HG02642 (cell line): ENCODE measurements around the gene NOTCH1.

Source experiments
- ATAC-seq: cut with Tn5 transposase; IDR thresholded peaks from one replicate; pipeline ENCODE4 v1.9.1; 2021; ENCODE audit warnings: mild to moderate bottlenecking; ENCODE audit not compliant: unreplicated experiment, poor library complexity

NOTCH1 gene

DNA sequence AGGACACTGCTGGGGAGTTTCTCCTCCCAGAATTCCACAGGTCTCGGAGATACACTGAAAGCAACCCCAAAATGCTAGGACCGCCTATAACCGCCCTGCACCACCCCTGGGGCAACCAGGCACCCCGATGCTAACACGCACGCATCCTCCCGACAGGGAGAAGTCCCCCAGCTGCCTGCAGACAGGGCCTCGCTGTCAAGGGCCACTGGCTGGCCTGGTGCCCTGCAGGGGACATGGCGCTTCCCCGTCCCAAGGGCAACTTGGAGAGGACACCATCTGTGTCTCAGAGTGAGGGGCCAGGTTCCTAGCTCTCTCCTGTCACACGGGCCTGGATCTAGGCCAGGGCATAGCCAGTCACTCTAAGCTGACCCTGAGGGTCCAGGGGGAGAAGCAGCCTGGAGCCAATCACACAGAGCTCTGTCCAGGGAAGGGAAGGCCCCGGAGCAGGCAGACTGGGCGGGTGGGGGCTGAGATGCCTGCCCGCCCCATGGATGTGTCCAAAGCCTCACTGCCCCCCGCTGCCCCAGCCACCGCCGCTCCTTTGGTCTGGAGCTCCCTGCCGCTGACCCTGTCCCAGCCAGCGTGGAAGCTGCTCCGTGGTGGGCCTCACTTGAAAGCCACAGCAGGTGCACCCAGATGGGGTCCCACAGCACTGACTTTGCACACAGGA lies 9.7 kb downstream of the NOTCH1 start:
- no peak for ATAC-seq

DNA sequence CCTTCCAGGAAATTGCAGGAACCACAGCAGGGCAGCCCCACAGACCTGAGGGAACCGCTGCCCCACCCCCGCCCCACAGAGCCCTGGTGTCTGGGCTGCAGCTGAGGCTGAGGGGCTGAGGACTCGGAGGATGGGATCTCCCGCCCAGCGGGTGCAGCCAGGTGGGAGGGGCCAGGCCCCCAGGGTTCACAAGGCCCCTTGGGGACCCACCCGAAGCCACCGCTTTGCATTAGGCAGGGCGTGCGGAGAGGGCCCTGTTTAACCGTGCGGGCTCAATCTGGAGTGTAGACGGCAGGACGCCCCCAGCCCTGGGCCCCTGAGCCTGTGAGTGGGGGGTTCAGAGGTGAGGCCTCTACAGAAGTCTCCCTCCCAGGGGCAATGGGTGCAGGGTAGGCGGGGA lies 10.8 kb downstream of the NOTCH1 start:
- ATAC-seq = no peak

DNA sequence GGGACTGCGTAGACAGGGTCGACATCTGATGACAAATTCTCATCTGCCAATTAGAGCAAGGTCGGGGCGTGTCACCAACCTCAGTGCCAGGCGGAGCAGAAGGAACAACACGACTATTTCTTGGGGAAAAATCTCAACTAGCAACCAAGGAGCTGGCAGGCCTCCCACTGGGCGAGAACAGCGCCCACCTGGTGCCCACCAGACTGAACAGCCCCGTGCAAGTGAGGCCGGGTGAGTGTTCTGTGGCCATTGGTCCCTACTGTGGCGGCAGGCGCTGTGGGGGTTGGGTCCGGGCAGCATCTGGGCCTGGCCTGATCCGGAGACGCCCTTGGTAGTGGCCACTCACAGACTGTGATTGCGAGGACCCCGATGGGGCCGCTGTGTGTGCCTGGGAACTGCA lies 11.5 kb downstream of the NOTCH1 start:
- ATAC-seq = no peak

DNA sequence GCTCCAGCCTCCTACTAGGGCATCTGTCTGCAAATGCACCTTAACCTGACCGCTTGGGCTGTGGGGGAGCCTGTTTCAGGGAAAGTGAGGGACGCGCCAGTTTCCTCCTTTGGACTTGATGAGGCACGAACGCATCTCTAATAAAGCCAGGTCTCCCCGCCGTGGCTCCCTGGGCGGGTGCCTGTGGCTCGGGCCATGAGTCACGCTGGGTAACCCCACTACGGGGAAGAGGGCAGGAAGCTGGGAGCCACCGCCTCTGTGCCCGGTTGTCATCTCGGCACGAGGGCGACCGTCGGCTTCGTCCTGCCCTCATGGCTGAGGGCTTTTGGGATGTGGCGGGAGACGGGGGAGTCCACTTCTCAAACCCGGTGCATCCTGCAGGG lies 12.1 kb downstream of the NOTCH1 start:
- ATAC-seq = no peak

DNA sequence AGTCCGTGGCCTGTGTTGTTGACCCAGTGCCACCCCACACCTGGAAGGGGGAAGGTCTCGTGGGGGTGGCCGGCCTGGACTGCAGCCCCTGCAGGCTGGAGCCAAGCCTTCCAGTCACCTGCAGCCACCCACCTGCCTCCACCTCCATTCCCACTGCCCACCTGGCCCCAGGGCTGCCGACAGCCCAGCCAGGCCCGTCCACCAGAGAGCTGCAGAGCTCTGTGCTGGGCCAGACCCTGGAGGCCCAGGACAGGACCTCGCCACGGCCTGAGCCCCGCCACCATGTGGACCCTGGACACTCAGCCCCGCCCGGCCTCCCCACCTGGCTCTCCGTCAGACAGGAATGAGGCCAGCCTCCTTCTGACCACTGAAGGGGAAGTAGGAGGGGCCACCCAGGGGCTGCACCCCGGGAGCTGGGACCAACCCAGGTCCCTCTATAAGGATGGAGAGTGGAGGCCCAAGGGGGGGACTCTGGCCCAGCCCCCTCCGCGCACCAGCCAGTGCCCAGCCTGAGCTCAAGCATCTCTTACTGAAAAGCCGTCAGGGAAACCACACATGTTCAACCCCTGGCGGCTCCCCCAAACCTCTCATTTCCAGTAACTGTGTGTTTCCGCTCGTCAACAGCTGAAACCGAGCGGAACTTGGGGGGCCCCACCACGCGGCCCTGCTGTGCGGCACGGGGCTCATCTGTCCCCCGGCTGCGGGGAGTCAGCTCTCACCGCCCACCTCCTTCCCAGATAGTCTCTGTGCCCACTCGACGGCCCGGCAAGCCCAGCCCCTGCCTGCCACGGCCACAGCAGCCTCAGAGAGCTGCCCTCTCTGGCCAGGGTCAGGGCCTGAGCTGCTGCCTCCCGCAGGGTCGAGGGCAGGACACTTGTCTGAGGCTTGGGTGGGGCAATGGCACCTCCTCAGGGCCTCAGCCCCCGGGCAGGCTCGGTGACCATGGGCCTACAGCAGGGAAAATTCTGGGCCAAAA lies 12.8 kb downstream of the NOTCH1 start:
- no peak for ATAC-seq

DNA sequence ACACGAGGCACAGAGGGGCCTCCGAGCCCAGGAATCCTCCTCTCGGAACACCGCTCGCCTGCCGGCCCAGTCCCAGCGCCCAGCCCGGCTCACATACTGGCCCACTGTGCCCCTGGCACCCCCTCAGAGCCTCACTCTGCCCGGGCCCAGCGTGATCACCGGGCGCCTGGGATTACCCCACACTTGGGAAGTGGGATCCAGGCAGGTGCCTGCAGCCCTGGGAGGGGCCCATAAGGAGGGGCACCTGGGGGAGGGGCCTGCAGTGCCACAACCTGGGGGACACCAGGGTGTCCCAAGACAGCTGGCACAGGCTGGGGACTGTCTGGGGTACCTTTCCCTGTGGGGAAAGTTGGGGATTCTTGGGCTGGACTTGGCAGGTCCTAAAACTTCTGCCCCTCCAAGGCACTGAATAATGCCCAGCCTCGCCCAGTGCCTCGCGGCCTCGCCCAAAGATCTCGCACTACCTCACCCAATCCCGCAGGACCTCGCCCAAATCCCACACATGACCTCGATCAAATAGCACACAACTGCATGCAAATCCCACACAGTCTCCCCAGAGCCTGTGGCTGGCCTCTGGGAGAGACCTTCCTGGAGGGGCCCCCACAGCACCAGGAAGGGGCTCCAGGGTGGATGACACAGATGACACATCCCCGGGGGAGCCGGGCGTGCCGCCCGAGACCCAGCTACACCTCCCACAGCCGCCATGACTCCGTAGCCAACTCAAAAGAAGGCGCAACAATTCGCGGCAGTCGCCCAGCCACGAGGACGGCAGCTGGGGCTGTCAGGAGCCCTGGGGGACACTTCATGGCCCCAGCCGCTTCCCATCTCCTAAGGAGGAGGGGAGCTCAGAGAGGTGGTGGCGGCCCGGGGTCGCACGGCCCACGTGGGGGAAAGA lies 13.7 kb downstream of the NOTCH1 start:
- ATAC-seq = no peak

DNA sequence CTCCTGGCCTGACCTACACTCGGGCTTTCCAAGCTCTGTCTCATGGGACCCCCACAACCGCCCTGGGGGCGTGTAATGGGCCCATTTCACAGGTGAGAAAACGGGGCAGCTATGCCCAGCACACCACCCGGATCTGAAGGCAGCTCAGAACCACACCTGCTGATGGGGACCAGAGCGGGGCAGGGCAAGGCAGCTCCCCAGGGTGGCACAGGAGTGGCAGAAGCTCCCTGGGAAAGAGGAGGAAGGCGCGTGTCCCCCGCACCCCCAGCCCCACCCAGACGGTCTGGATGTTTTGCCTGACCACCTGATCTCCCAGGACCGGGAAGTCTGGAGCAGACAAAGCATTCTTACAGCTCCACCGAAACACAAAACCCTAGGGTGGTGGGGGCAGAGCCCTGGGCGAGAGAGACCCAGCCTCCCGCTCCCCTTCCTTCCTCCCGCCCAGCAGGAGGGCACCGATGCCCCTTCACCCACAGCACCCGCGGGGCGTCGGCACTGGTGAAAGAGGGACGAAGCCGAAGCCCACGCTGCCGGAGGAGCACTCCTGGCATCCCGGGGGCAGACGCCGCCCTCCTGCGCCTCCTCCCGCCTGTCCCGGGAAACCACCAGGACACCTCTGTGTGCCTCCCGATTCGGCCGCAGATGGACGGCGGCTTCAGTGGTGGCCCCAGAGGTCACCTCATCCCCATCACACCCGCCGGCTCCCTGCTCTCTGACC lies 14.5 kb downstream of the NOTCH1 start:
- no peak for ATAC-seq

DNA sequence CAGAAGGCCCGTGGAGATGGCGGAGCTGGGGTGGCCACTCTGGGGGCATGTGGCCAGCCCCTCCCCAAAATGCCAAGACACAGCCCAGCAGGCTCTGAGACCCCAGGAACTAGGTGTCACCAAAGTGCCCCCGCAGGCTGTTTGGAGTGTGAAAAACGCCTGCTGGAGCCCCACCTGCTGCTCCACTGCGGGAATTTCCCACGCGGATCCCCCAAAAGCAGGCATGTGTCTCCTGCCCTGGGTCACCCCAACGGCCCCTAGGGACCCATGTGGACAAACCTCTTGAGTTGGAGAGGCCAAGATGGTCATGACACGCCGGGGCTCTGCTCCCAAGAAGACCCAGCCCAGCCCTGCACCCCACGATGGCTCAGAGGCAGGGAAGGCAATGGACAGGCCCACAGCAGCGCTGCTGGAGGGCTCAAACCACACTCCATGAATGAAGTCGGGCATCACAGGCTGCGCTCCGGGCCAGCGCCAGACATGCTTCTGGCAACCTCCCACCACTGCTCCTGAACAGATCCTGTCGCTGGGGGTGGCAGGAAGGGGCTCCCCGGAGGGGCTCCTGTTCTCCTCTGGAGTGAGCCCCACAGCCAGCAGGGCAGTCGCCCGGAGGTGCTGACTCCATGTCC lies 15.3 kb downstream of the NOTCH1 start:
- no peak for ATAC-seq

DNA sequence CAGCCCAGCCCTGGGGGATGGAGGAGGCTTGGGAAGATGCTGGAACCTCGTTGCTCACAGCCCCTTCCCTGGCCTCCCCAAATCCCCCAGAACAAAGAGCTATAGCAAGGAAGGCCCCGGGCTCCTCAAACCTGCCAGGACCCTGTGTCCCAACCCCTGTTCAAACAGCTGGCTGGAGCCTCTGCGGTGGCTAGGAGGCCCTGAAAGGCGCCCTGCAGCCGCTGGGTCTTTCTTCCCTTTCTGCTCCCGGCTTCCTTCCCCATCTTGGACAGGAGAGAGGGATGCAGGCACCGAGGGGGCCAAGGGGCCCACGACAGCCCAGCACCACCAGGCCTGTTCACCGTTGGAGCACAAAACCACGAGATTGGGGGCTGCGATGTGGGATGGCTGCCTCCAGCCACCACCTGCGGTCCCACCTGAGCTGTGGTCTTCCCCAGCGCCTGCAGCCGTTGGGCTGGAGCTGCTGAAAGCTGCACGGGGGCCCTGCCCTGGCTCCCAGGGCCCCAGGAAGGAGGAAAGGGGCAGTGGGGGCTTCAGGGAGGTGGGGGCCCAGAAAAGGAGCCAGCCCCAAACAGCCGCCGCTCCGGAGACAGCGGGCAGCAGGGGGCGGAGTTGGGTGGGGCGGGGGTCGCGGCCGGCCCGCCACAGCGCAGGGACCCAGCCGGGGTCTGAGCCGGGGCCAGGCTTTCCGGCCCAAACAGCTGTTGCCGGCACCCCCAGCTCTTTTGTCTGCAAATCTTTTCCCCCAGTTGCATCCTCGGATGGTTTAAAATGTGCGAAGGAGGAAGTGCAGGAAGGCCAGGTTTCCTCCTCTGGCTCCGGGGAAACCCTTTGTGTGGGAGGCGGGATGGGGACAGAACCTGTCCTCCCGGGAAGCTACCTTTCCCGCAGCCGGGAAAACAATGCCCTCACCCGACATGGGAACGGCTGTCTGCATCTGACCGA lies 16.1 kb downstream of the NOTCH1 start:
- ATAC-seq = no peak

DNA sequence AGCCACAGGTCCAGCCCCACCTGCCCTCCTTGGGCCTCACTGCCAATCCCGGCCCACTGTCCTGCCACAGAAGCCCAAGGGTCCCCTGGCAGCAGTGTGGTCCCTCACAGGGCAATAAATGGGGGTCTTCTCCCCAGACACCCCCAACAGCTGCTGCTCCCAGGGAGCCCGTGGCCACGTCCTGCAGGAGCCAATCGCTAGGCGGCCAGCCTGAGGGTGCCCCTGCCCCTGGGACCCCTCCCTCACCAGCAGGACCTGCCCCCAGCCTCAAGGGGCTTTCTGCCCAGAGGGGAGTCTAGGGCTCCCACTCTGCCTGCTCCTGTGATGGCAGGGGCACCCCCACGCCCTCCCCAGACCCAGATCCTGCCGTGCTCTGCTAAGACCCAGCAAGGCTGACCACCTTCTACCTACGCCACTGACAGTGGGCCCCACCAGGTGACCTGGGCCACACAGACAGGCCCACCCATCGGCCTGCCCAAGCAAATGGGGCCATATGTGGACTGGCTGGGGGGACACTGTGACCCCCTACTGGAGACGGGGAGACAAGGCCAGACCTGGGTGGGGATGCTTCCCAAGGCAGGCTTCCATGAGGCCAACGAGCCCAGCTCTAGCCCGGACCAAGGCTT lies 17.0 kb downstream of the NOTCH1 start:
- ATAC-seq = no peak

DNA sequence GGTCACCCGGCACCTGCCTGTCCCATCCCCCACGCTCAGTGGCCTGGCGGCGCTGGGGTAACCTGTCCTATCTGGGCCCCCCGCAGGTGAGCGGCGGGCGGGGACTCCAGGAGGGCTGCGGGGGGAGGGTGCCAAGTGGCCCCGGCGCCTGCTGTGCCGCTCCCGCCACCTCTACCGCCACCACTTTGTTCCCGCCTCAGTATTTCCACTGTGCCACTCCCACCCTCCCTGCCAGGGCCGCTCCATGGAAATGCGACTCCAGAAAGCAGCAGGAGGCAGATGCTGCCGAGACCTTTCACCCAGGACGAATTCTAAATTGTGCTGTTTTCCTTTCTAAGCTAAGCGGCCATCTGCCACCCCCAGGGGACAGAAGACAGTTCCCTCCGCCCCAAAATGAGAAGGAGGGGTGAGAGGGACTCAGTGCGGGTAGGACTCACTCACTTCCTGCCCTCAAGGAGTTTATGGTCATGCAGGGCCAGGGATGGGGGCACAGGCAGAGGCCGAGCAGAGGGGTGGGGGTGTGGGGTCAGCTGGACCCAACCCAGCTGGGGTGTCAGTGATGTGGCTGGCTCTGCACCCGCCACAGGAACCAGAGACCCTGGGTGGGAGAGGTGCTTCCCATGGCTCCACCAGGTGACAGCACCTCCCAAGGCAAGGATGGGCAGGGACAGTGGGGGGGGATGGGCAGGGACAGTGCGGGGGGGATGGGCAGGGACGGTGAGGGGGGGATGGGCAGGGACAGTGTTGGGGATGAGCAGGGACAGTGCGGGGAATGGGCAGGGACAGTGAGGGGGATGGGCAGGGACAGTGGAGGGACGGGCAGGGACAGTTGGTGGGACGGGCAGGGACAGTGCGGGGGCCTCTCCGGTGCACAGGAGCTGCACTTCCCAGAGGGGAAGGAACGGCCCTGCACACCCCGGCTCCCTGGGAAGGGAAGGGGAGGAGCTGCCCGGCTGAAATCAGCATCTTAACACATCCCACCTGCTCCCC lies 17.8 kb downstream of the NOTCH1 start:
- ATAC-seq = no peak

DNA sequence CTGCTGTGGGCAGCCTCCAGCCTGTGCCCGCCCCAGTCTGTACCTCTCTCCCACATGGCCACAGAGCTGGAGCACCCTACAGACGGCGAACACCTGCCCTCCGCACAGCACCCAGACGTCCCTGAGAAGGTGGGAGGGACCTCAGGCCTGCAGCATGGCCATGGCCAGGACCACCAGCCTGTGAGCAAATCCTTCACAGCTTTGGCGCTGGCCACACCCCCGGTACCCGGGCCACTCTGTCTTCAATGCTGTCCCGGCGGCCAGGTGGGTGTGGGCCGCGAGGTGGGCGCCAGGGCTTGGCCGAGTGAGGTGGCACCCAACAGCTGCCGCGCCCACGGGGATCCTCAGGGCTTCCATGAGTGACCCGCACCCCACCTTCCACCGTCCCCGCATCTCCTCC lies 18.7 kb downstream of the NOTCH1 start:
- no peak for ATAC-seq

DNA sequence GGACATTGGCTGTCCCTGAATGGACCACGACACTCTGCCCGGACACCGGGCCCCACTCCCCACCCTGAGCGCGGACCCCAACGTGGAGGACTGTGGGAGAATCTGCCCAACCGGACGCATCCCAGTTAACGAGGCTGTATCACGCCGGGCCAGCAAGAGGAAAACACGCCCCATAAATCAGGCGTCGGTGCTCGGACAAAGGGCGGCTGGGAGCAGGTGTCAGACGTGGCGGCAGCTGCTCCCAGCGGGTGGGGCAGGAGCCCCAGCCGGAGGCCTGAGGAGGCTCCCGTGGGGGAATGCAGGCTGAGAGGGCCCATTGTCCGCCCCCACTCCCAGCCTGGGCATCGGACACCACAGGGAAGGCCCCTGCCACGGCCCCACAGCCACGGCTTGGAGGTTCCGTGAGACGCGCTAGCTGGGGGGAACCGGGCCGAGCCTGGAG lies 19.2 kb downstream of the NOTCH1 start:
- no peak for ATAC-seq

DNA sequence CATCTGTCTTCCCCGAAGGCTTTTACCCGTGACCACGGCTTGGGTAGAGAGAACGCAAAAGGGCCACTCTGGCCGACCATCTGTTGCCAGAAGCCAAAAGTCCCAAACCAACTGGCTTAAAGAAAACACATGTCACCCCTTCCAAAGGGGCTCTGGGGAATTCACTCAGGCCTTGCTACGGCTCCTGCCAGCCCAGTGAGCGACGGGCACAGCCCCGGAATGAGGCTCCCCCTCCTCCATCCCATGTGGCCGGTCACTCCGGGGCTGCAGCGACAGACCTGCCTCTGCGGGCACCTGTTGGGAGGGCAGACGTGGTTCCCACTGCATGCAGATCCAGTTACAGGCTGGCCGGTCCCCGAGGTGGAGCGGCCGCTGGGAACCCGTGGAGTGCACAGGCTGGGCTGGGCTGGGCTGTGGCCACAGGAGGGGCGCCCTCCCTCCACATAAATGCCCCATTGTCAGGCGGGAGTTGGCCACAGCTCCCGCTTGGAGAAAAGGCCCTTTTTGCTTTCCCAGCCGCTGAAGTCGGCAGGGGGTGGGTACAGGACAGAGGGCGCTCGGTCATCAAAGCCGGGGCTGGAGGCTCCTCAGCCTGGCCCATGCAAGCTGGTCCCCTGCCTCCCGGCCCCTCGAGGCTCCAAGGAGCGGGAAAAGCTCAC lies 19.9 kb downstream of the NOTCH1 start:
- no peak for ATAC-seq

DNA sequence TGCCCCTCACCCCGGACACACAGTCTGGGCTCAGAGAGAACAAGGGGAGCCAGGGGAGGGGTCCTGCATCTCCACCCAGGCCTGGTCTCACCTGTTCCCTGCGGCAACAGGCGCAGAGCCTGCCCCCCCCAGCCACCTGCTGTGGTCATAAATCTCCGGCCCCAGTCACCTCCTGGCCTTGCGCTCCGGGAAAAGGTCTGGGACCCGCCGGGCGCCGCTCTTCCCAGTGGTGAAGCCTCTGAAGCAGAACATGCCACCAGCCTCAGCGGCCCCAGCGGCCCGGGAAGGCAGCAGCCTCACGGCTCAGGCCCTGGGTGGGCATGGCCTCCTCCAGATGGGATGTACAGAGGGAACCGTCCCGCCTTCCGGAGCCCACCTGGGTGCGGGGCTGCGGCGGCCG lies 20.6 kb downstream of the NOTCH1 start:
- ATAC-seq = no peak
